GM19372 (cell line): Measurements from ENCODE around the gene TNP2.

Source experiments
- ATAC-seq: cut with Tn5 transposase; IDR thresholded peaks from one replicate; pipeline ENCODE4 v1.9.1; 2021; ENCODE audit warnings: mild to moderate bottlenecking, low read depth, moderate library complexity; ENCODE audit not compliant: unreplicated experiment

TNP2 gene

GRCh38 chr16:11278681-11279628, 9.8 kb upstream of the TNP2 start:
- no peak for ATAC-seq

- ATAC-seq = no peak
These were observed 8.6 kb upstream of the TNP2 start for GRCh38 chr16:11277607-11278337.

GRCh38 chr16:11276896-11277593, 7.9 kb upstream of the TNP2 start:
- ATAC-seq = no peak

DNA sequence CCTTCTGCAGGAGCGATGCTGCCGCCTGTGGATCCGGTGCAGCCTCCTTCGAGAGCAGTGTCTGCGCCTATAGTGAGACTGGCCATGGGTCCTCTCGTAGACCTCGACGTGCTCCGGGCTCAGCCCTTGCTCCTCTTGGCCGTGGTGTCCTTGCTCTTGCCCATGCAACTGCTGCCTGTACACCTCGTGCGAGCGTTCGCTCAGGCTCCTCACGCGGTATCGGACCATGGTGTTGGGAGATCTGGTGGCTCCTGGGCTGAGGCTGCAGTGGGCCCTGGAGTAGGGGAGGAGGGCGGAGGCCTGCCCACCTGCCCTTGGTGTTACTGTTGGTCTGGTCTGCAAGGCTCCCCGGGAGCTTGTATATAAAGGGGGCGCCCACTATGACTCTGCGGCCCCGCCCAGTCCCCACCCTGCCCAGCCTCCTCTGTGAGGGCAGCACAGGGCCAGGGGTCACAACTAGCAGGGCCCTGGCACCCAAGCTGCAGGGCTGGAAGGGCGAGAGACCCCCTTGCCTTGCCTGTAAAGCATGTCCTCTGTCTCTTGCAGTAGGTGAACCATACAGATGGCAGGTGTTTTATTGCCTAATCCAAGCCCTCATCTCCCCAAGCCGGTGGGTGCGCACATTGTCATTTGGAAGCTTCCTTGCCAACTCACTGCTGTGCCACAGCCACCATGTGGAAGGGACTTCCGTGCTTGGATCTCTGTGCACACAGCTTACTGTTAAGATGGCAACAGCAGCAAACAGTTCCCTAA, 7.2 kb upstream of the TNP2 start, which contains the start of gene PRM2:
Gene PRM2 (minus strand): TSS at position 338 of the 753 bp plus-strand sequence. CDS start 110 bp downstream, at position 228.
- no peak for ATAC-seq

DNA sequence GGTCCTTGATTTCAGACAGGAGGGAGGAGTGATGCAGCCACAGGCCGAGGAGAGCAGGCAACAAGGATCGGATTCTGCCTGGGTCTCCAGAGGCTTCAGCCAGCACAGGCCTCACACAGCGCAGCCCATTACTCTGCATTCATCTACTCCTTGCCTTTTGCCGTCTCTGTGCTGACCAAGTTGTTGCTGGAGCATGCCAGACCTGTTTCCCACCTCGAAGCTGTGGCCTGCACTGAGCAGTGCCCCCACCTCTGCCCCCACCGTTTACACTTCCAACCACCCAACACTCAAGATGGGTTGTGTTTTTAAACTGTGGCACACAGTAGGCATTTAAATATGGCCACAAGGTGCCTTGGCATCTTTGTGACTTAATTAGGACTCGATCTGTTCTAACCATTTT, 5.8 kb upstream of the TNP2 start:
- no peak for ATAC-seq

- no peak for ATAC-seq
These were observed 4.7 kb upstream of the TNP2 start for GRCh38 chr16:11273721-11274324.

DNA sequence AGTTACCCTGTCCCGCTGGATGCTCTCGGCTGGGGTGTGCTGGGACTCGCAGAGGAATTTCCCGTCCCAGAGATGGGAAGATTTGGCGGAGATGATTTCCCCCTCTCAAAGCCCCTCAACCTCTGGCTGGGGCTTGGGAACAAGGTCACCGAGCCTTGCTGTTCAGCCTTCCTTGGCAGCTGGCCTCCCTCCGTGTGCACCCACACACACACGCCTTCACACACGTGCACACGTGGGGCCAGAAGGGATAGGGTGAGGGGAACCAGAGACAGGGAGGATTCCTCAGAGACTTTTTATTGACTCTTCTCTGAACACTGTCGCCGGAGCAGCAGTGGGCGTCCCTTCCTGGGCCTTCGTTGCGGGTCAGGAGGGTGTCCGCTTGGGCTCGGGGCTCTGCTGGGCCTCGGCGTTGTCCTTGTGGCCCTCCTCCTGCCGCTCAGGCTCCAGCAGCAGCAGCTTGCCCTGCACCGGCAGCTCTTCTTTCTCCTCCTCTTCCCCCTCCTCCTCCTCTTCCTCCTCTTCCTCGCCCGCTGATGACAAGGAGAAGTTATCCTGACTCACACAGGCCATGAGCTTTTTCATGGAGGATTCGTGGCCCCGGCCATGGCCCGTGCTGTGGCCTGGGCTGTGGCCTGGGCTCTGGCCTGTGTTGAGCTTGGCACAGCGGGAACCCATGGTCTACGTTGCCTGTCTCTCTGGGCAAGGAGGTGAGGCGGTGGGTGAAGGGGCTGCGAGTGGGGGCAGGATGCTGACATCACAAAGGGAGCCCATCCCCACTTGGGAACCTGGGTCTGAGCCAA, 4.0 kb upstream of the TNP2 start, which contains the start of gene PRM3:
Gene PRM3 (minus strand): TSS at position 709 of the 800 bp plus-strand sequence. CDS start 34 bp downstream, at position 675.
- no peak for ATAC-seq

GRCh38 chr16:11272484-11272883, 3.4 kb upstream of the TNP2 start:
- no peak for ATAC-seq

GRCh38 chr16:11271610-11272009, 2.5 kb upstream of the TNP2 start:
- no peak for ATAC-seq

GRCh38 chr16:11270602-11271162, 1.6 kb upstream of the TNP2 start:
- ATAC-seq = no peak

GRCh38 chr16:11265124-11265523, 4.0 kb downstream of the TNP2 start:
- no peak for ATAC-seq

DNA sequence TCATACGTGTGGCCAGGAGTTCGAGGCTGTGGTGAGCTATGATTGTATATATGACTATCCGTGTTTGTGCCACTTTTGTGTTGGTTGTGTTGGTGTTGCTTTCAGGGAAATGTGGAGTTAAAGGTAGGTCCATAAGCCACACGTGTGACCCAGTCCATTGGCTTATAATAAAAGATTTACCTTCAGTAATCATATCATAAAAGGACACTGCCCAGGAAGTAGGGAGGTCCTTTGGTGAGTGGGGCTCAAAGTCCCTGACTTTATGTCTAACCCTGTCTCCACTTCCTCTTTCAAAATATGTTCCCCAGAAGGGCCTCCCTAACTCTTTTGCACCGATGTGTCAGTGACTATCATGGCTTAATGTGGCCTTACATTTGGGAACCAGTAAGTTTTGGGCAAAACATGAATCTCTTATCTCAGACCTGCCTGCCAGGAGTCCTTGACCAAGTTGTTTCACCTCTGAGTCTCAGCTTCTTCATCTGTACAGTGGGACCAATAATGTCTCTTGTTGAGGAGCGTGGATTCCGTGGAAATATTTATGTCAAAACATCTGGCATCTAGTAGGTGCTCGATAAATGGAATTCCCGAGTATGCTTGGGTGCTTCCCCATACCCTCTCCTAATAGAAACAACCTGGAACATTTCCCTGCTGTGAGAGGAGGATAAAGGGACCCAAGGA, 4.8 kb downstream of the TNP2 start:
- no peak for ATAC-seq

DNA sequence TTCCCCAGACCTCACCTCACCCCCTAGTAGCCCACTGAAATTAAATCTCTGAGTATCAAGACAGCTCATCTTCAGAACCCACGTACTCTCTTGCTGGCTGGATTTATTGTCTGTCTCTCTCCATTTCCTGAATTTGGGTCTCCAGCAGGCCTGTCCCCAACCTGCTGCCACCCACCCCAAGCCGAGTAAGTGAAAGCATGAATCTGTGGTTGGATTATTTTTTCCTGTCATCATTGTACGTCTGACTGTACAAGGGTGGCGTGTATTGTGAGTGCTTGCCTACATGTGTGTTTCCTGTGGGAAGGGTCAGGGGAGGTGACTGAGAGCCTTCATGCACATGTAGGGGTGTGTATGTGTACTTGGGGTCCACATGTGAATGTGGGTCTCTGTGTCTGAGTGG, 5.4 kb downstream of the TNP2 start:
- ATAC-seq = no peak

GRCh38 chr16:11262915-11263314, 6.2 kb downstream of the TNP2 start:
- no peak for ATAC-seq

DNA sequence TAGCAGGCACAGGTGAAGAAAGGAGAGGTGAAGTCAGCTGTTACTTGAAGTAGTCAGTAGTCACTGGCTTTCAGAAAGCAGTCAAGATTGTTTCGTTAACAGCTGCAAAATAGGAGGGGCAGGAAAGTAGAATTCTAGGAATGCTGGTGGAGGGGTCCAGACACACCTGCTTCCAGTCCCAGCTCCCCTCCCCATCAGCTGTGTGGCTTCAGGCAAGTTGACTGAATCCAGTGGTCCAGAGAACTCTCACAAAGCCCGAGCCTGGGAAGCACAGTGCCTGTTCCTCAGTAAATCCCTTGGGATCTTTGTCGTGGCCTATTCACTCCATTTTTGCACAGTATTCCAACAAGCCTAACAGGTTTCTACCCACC, 8.5 kb downstream of the TNP2 start:
- ATAC-seq = no peak

DNA sequence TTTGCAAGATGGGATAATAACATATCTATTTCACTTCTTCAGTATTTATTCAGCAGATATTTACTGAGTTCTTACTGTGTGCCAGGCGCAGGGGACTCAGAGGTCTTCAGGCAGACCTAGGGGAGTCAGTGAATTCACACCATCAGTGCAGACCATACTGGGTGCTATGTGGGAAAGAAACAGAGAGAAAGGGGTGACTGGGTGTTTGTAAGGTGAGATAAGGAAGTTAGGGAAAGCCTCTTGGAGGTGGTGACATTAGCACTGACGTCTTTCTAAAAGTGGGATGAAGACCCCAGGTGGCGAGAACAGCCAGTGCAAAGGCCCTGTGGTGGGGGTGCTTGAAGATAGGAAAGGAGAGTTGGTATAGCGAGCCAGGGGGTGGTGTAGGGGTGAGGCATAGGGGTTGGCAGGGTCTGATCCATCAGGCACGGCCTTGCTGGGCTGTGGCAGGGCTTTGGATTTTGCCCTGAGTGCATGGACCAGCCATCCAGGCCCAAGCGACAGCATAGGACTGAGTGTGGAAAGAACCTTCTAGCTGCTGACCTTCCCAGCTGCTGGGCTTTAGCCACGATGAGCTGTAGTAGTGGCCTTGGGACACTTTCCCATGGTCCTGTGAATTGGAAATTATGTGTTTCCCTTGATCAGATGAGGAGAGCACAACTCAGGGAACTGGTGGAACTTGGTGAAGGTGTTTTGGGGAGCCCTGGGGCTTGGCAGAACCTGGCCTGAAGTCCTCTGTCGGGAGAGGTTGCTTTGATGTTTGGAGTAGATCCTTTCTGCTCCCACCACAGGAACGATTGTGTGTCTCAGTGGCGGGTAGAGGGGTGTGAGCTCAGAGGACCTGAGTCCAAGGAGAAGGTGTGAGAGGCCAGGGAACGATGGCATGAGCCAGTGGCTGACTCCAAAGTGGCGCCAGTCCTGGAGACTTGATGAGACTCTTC, 9.2 kb downstream of the TNP2 start:
- no peak for ATAC-seq
